ENCODE results near the gene ATP6V1C2.
"Not testable (repeated sequence)": the region's sequence is repeated elsewhere in the genome, so short reads cannot be mapped to it uniquely, and the experiment has no call there.

The ATP6V1C2 gene

GRCh38 chr2:10795508-10796046, 74.1 kb downstream of the ATP6V1C2 start:
- DNase-seq (ENCODE audit: low read depth) = no peak
- H3K4me3 ChIP-seq (ENCODE audit: low read length) = no peak overlapping the region
- TF ChIP-seq CTCF (IDR thresholded peaks at IDR 0.05; ENCODE audit: insufficient read depth, low read depth, low read length, missing control alignments) = no peak

- DNase-seq (ENCODE audit: low read depth) = no peak
- TF ChIP-seq CTCF (IDR thresholded peaks at IDR 0.05; ENCODE audit: insufficient read depth, low read depth, low read length, missing control alignments) = no peak
- no peak overlapping the region for H3K4me3 ChIP-seq (ENCODE audit: low read length)
These were observed 75.3 kb downstream of the ATP6V1C2 start for GRCh38 chr2:10796703-10797102.

- TF ChIP-seq CTCF (IDR thresholded peaks at IDR 0.05; ENCODE audit: insufficient read depth, low read depth, low read length, missing control alignments) = no peak
- DNase-seq (ENCODE audit: low read depth) = no peak
- no peak overlapping the region for H3K4me3 ChIP-seq (ENCODE audit: low read length)
These were observed 77.4 kb downstream of the ATP6V1C2 start for GRCh38 chr2:10798783-10799182.

GRCh38 chr2:10800163-10800562, 78.7 kb downstream of the ATP6V1C2 start:
- no peak for DNase-seq (ENCODE audit: low read depth)
- TF ChIP-seq CTCF (IDR thresholded peaks at IDR 0.05; ENCODE audit: insufficient read depth, low read depth, low read length, missing control alignments) = no peak

GRCh38 chr2:10802657-10803056, 81.2 kb downstream of the ATP6V1C2 start:
- H3K4me3 ChIP-seq (ENCODE audit: low read length) = no peak overlapping the region
- TF ChIP-seq CTCF (IDR thresholded peaks at IDR 0.05; ENCODE audit: insufficient read depth, low read depth, low read length, missing control alignments) = no peak
- no peak for DNase-seq (ENCODE audit: low read depth)

More at GRCh38 chr2:10800163-10800562, 78.7 kb downstream of the ATP6V1C2 start:
- no peak overlapping the region for H3K4me3 ChIP-seq (ENCODE audit: low read length)

- DNase-seq (ENCODE audit: low read depth) = not testable (repeated sequence)
These were observed 84.6 kb downstream of the ATP6V1C2 start for GRCh38 chr2:10805990-10806389.

GRCh38 chr2:10806543-10806942, 85.1 kb downstream of the ATP6V1C2 start:
- no peak for DNase-seq (ENCODE audit: low read depth)
- no peak for TF ChIP-seq CTCF (IDR thresholded peaks at IDR 0.05; ENCODE audit: insufficient read depth, low read depth, low read length, missing control alignments)

More at GRCh38 chr2:10805990-10806389, 84.6 kb downstream of the ATP6V1C2 start:
- not testable (repeated sequence) for H3K4me3 ChIP-seq (ENCODE audit: low read length)

More at GRCh38 chr2:10806543-10806942, 85.1 kb downstream of the ATP6V1C2 start:
- no peak overlapping the region for H3K4me3 ChIP-seq (ENCODE audit: low read length)

Data from epithelial cell of esophagus (primary cell).